Mesenchymal stem cell (in vitro differentiated cells and primary cell): ENCODE measurements around the gene TENT4B.

Experiments used
- DNase-seq: peaks from one replicate; pipeline ENCODE4 v3.0.0-alpha.2; 2013
- H2AFZ ChIP-seq: one replicate; pipeline ENCODE4 v1.6.1; 2013; ENCODE audit warnings: low read depth, mild to moderate bottlenecking, control low read depth, inconsistent platforms, low read length, moderate library complexity
- H2AK5ac ChIP-seq: 2 replicates; pipeline ENCODE4 v1.6.1; 2013; ENCODE audit warnings: low read length, moderate library complexity, mild to moderate bottlenecking, inconsistent platforms; ENCODE audit not compliant: severe bottlenecking
- H2BK120ac ChIP-seq: one replicate; pipeline ENCODE4 v1.6.1; 2013; ENCODE audit warnings: low read depth, mild to moderate bottlenecking, inconsistent platforms, low read length, moderate library complexity
- H2BK12ac ChIP-seq, 2 experiments: one replicate each; pipeline ENCODE4 v1.6.1; 2013; ENCODE audit warnings: inconsistent platforms in 2 of 2, low read length in 2 of 2, mild to moderate bottlenecking in 2 of 2, moderate library complexity in 2 of 2, control low read depth in 1 of 2
- H2BK15ac ChIP-seq: one replicate; pipeline ENCODE4 v1.6.1; 2013; ENCODE audit warnings: mild to moderate bottlenecking, low read depth, inconsistent platforms; ENCODE audit not compliant: poor library complexity, severe bottlenecking
- H2BK5ac ChIP-seq: 2 replicates; pipeline ENCODE4 v1.6.1; 2013; ENCODE audit warnings: low read depth, mild to moderate bottlenecking, low read length, control low read depth, inconsistent platforms; ENCODE audit not compliant: poor library complexity, severe bottlenecking
- H3K14ac ChIP-seq, 2 experiments: one replicate each; pipeline ENCODE4 v1.6.1; 2013; ENCODE audit warnings: inconsistent platforms in 2 of 2, low read length in 2 of 2, control low read depth in 1 of 2, mild to moderate bottlenecking in 1 of 2, moderate library complexity in 1 of 2
- H3K18ac ChIP-seq, 2 experiments: one replicate each; pipeline ENCODE4 v1.6.1; 2013; ENCODE audit warnings: inconsistent platforms in 2 of 2, low read length in 2 of 2, control low read depth in 1 of 2, low read depth in 1 of 2, mild to moderate bottlenecking in 1 of 2
- H3K23ac ChIP-seq, 2 experiments: one replicate each; pipeline ENCODE4 v1.6.1; 2013; ENCODE audit warnings: inconsistent platforms in 2 of 2, low read length in 2 of 2, mild to moderate bottlenecking in 2 of 2, moderate library complexity in 2 of 2, control low read depth in 1 of 2
- H3K27ac ChIP-seq: 2 replicates; pipeline ENCODE4 v1.5.1; 2013; ENCODE audit warnings: mild to moderate bottlenecking, moderate library complexity, low read length, control low read depth, inconsistent platforms; ENCODE audit not compliant: poor library complexity, severe bottlenecking
- H3K27me3 ChIP-seq, 2 experiments: 2 replicates each; pipeline versions ENCODE4 v1.6.1 to v1.7.0; 2013; ENCODE audit warnings: low read length in 2 of 2, mild to moderate bottlenecking in 2 of 2, moderate library complexity in 2 of 2, control low read depth in 1 of 2, inconsistent platforms in 1 of 2; ENCODE audit not compliant: control insufficient read depth in 1 of 2, insufficient read depth in 1 of 2
- H3K36me3 ChIP-seq, 2 experiments: 2 replicates each; pipeline versions ENCODE4 v1.6.1 to v1.7.0; 2013; ENCODE audit warnings: low read length in 2 of 2, control low read depth in 1 of 2, inconsistent platforms in 1 of 2, low read depth in 1 of 2, mild to moderate bottlenecking in 1 of 2; ENCODE audit not compliant: insufficient read depth in 2 of 2, control insufficient read depth in 1 of 2
- H3K4ac ChIP-seq, 2 experiments: one replicate each; pipeline ENCODE4 v1.6.1; 2013; ENCODE audit warnings: inconsistent platforms in 2 of 2, low read length in 2 of 2, mild to moderate bottlenecking in 2 of 2, moderate library complexity in 2 of 2, control low read depth in 1 of 2, low read depth in 1 of 2
- H3K4me1 ChIP-seq: 2 replicates; pipeline ENCODE4 v1.6.1; 2013; ENCODE audit warnings: low read depth, low read length, control low read depth; ENCODE audit not compliant: control insufficient read depth, insufficient read depth
- H3K4me2 ChIP-seq: 2 replicates; pipeline ENCODE4 v1.6.1; 2013; ENCODE audit warnings: low read length, mild to moderate bottlenecking, inconsistent platforms; ENCODE audit not compliant: poor library complexity, severe bottlenecking
- H3K4me3 ChIP-seq, 2 experiments: 2 replicates each; pipeline versions ENCODE4 v1.5.1 to v1.7.0; 2013; ENCODE audit warnings: low read length in 2 of 2, mild to moderate bottlenecking in 2 of 2, control low read depth in 1 of 2, low read depth in 1 of 2; ENCODE audit not compliant: insufficient read depth in 1 of 2
- H3K79me1 ChIP-seq: replicated peaks from 2 replicates; pipeline ENCODE4 v1.6.1; 2013; ENCODE audit warnings: mild to moderate bottlenecking, control low read depth, low read length, inconsistent platforms; ENCODE audit not compliant: poor library complexity, severe bottlenecking
- H3K9ac ChIP-seq: 2 replicates; pipeline ENCODE4 v1.7.0; 2013; ENCODE audit warnings: mild to moderate bottlenecking, low read length, moderate library complexity
- H3K9me3 ChIP-seq: 2 replicates; pipeline ENCODE4 v1.7.0; 2013; ENCODE audit warnings: mild to moderate bottlenecking, low read length; ENCODE audit not compliant: control insufficient read depth
- H4K8ac ChIP-seq: one replicate; pipeline ENCODE4 v1.6.1; 2013; ENCODE audit warnings: inconsistent platforms, mild to moderate bottlenecking, low read length, moderate library complexity
- H4K91ac ChIP-seq: one replicate; pipeline ENCODE4 v1.6.1; 2013; ENCODE audit warnings: mild to moderate bottlenecking, low read length, inconsistent platforms
- WGBS: methylation state at CpG from one replicate; pipeline ENCODE4 v1.1.7; 2013; ENCODE audit warnings: mixed read lengths; 5-methylcytosine and 5-hydroxymethylcytosine counted together

The TENT4B gene

DNA sequence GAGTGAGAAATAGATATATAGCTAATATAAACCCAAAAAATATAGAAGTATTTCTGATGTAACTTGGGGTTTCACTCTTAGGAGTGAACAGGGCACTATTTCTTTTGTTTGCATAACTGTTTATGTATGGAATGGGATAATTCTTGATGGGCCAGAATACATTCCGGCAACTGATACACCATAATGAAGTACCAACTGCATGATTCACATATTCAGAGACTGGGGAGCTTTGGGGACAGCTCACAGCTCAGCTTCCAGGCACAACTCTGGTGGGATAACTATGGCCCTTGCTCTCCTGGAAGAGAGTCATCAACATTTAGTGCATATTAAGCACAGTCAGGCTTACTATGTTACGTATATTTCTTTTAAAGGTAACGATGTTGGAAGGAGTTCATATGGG, 71.2 kb downstream of the TENT4B start:
- Histone ChIP-seq H3K4me3 (no peak overlapping the region), H3K27ac (no peak overlapping the region), H3K9ac (no peak overlapping the region), H3K18ac (no peak overlapping the region), H2AFZ (no peak overlapping the region), H2BK120ac (no peak overlapping the region), H3K14ac (no peak overlapping the region), H4K8ac (no peak overlapping the region), H3K9me3 (no peaks in the 10 kb centered on the region), H3K27me3 (no peaks in the 10 kb centered on the region), H2BK5ac (no peak overlapping the region), H3K36me3 (peaks cover 18 to 73% of the 10 kb centered on the region in 2 experiments), H3K23ac (no peak overlapping the region), H2BK12ac (no peak overlapping the region), H2BK15ac (no peak overlapping the region), H3K4me2 (no peak overlapping the region), H2AK5ac (no peak overlapping the region), H3K79me1 (peaks cover 8% of the 10 kb centered on the region), H3K4me1 (no peaks in the 10 kb centered on the region), H4K91ac (no peak overlapping the region), H3K4ac (no peak overlapping the region)
- 100% methylated on average over 3 of the region's 3 CpGs for WGBS
- no peak for DNase-seq

DNA sequence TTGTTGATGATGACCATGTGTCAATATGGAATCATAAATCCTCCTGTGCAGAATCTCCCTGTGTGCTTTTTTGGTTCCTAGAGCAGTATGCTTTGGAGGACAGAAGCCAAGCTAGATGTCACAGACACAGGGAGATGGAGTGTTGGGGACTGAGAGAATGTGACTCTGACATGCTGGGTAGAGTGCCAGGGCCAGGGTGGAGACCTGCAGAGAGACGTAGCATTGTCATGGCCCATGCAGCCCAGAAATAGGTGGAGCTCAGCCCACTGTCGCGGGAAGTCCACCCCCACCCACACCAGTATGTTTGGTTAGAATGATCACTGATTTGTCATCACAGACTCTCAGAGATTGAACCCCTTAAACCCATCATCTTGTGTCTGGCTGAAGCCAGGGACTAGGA, 74.0 kb downstream of the TENT4B start:
- H3K27me3 ChIP-seq, result no peaks in the 10 kb centered on the region
- no peak overlapping the region for H2BK12ac ChIP-seq
- H3K4me1 ChIP-seq, result no peaks in the 10 kb centered on the region
- H2AK5ac ChIP-seq, result no peak overlapping the region
- H2BK120ac ChIP-seq, result no peak overlapping the region
- H3K23ac ChIP-seq, result no peak overlapping the region
- H3K27ac ChIP-seq, result no peak overlapping the region
- no peak overlapping the region for H4K8ac ChIP-seq
- H3K4me3 ChIP-seq, result no peak overlapping the region
- 92% methylated on average over 3 of the region's 3 CpGs for WGBS
- H3K79me1 ChIP-seq, result peaks cover 3% of the 10 kb centered on the region
- no peak overlapping the region for H3K14ac ChIP-seq
- no peak overlapping the region for H3K4ac ChIP-seq
- no peak overlapping the region for H4K91ac ChIP-seq
- no peak overlapping the region for H3K9ac ChIP-seq
- peaks cover 13 to 69% of the 10 kb centered on the region in 2 experiments for H3K36me3 ChIP-seq
- H3K9me3 ChIP-seq, result no peaks in the 10 kb centered on the region
- H3K4me2 ChIP-seq, result no peak overlapping the region
- H3K18ac ChIP-seq, result no peak overlapping the region
- no peak overlapping the region for H2AFZ ChIP-seq
- DNase-seq, result no peak
- no peak overlapping the region for H2BK15ac ChIP-seq
- no peak overlapping the region for H2BK5ac ChIP-seq

- no peak overlapping the region for H3K4me2 ChIP-seq
- H3K36me3 ChIP-seq, result peaks cover 13 to 67% of the 10 kb centered on the region in 2 experiments
- 83% methylated on average over 7 of the region's 8 CpGs for WGBS
- no peak overlapping the region for H2AK5ac ChIP-seq
- peaks cover 3% of the 10 kb centered on the region for H3K79me1 ChIP-seq
- no peak overlapping the region for H2AFZ ChIP-seq
- no peak overlapping the region for H3K9ac ChIP-seq
- no peak overlapping the region for H2BK5ac ChIP-seq
- no peak overlapping the region for H3K4me3 ChIP-seq
- no peak overlapping the region for H3K18ac ChIP-seq
- no peak overlapping the region for H4K8ac ChIP-seq
- H3K4me1 ChIP-seq, result no peaks in the 10 kb centered on the region
- H2BK12ac ChIP-seq, result no peak overlapping the region
- H2BK120ac ChIP-seq, result no peak overlapping the region
- H3K9me3 ChIP-seq, result no peaks in the 10 kb centered on the region
- no peak overlapping the region for H3K27ac ChIP-seq
- H3K4ac ChIP-seq, result no peak overlapping the region
- no peak for DNase-seq
- no peak overlapping the region for H3K23ac ChIP-seq
- H2BK15ac ChIP-seq, result no peak overlapping the region
- H3K27me3 ChIP-seq, result no peaks in the 10 kb centered on the region
- H4K91ac ChIP-seq, result no peak overlapping the region
- H3K14ac ChIP-seq, result no peak overlapping the region
Measured at GRCh38 chr16:50227665-50228064, 74.6 kb downstream of the TENT4B start.

- WGBS, result 98% methylated on average over 4 of the region's 5 CpGs
- Histone ChIP-seq H3K36me3 (peaks cover 11 to 60% of the 10 kb centered on the region in 2 experiments), H3K9me3 (no peaks in the 10 kb centered on the region), H3K27me3 (no peaks in the 10 kb centered on the region), H4K91ac (no peak overlapping the region), H4K8ac (no peak overlapping the region), H3K79me1 (peaks cover 3% of the 10 kb centered on the region), H2AK5ac (no peak overlapping the region), H3K14ac (no peak overlapping the region), H3K4me3 (no peak overlapping the region), H3K4ac (no peak overlapping the region), H2BK15ac (no peak overlapping the region), H2BK5ac (no peak overlapping the region), H3K27ac (no peak overlapping the region), H3K4me2 (no peak overlapping the region), H2BK120ac (no peak overlapping the region), H2AFZ (no peak overlapping the region), H3K23ac (no peak overlapping the region), H3K9ac (no peak overlapping the region), H3K4me1 (no peaks in the 10 kb centered on the region), H2BK12ac (no peak overlapping the region), H3K18ac (no peak overlapping the region)
- DNase-seq, result no peak
Measured at GRCh38 chr16:50228364-50228868, 75.3 kb downstream of the TENT4B start.
